ENCODE results near the gene ZBTB20. TPM values are rescaled to one million over a fixed set of nuclear protein-coding genes. Genes with fewer than 3 reads are reported as not detected.

Gene ZBTB20
- total RNA-seq, 1 donor from 2014 or later, result 21.4 TPM

DNA sequence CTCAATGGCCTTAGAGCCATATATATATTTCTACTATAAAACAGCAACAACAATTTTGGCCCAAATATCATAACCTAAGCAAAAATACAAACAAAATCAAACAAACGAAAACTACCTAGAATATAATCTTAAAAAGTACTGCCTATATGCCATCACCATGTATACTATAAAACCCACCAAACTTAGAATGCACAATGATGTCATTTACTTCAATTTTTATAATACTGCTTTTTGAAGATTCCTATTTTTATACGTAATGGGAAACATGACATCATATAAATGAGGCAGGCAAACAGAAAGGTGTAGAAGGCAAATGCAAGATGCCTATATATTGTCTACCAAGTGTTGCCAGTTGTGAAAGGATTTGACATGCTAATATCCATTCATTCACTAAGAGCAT lies 550.9 kb downstream of the ZBTB20 start:
- Histone ChIP-seq H3K9me3 (ENCODE audit: insufficient read depth, low read depth, low read length) (no peaks in the 10 kb centered on the region), H3K4me1 (ENCODE audit: insufficient read depth, low read length) (no peaks in the 10 kb centered on the region), H3K9ac (ENCODE audit: low read length) (no peak overlapping the region), H3K4me3 (ENCODE audit: insufficient read depth, low read depth, low read length) (no peak overlapping the region), H3K36me3 (ENCODE audit: insufficient read depth, low read length) (no peaks in the 10 kb centered on the region), H4K20me1 (ENCODE audit: insufficient read depth, low read length) (peaks cover 7% of the 10 kb centered on the region), H3K4me2 (ENCODE audit: low read length) (no peak overlapping the region), H3K27ac (ENCODE audit: low read depth, low read length) (no peak overlapping the region), H2AFZ (ENCODE audit: low read depth, low read length) (no peak overlapping the region), H3K79me2 (ENCODE audit: insufficient read depth, low read length) (peaks cover 31% of the 10 kb centered on the region), H3K27me3 (ENCODE audit: insufficient read depth, low read length) (no peaks in the 10 kb centered on the region)
- DNase-seq (ENCODE audit: low read depth) (no peak), FAIRE-seq (no peak)
- peaks cover 10% of the 10 kb centered on the region for H3K4me1 Mint-ChIP-seq (ENCODE audit: low read depth, unreplicated experiment)
- TF ChIP-seq, protein P1, sequence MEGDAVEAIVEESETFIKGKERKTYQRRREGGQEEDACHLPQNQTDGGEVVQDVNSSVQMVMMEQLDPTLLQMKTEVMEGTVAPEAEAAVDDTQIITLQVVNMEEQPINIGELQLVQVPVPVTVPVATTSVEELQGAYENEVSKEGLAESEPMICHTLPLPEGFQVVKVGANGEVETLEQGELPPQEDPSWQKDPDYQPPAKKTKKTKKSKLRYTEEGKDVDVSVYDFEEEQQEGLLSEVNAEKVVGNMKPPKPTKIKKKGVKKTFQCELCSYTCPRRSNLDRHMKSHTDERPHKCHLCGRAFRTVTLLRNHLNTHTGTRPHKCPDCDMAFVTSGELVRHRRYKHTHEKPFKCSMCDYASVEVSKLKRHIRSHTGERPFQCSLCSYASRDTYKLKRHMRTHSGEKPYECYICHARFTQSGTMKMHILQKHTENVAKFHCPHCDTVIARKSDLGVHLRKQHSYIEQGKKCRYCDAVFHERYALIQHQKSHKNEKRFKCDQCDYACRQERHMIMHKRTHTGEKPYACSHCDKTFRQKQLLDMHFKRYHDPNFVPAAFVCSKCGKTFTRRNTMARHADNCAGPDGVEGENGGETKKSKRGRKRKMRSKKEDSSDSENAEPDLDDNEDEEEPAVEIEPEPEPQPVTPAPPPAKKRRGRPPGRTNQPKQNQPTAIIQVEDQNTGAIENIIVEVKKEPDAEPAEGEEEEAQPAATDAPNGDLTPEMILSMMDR (IDR thresholded peaks at IDR 0.05; ENCODE audit: insufficient read depth, low read depth, low read length), result no peak
- no peak for TF ChIP-seq EZH2 (IDR thresholded peaks at IDR 0.05; ENCODE audit: insufficient read depth, low read length)
- no peaks in the 10 kb centered on the region for H3K9me3 Mint-ChIP-seq (ENCODE audit: unreplicated experiment)
- H3K27me3 Mint-ChIP-seq (ENCODE audit: low read depth, unreplicated experiment), result no peaks in the 10 kb centered on the region
- H3K36me3 Mint-ChIP-seq (ENCODE audit: low read depth, unreplicated experiment), result peaks cover 4% of the 10 kb centered on the region
- no peak overlapping the region for H3K27ac Mint-ChIP-seq (ENCODE audit: unreplicated experiment)
- H3K4me3 Mint-ChIP-seq (ENCODE audit: unreplicated experiment), result no peak overlapping the region

- Histone ChIP-seq H3K9me3 (ENCODE audit: insufficient read depth, low read depth, low read length) (no peaks in the 10 kb centered on the region), H4K20me1 (ENCODE audit: insufficient read depth, low read length) (peaks cover 11% of the 10 kb centered on the region), H3K27ac (ENCODE audit: low read depth, low read length) (no peak overlapping the region), H3K4me2 (ENCODE audit: low read length) (no peak overlapping the region), H2AFZ (ENCODE audit: low read depth, low read length) (no peak overlapping the region), H3K27me3 (ENCODE audit: insufficient read depth, low read length) (no peaks in the 10 kb centered on the region), H3K4me1 (ENCODE audit: insufficient read depth, low read length) (no peaks in the 10 kb centered on the region), H3K4me3 (ENCODE audit: insufficient read depth, low read depth, low read length) (no peak overlapping the region), H3K79me2 (ENCODE audit: insufficient read depth, low read length) (peaks cover 31% of the 10 kb centered on the region), H3K9ac (ENCODE audit: low read length) (no peak overlapping the region), H3K36me3 (ENCODE audit: insufficient read depth, low read length) (no peaks in the 10 kb centered on the region)
- TF ChIP-seq, protein P1 (IDR thresholded peaks at IDR 0.05; ENCODE audit: insufficient read depth, low read depth, low read length), result no peak
- TF ChIP-seq EZH2 (IDR thresholded peaks at IDR 0.05; ENCODE audit: insufficient read depth, low read length), result no peak
- DNase-seq (ENCODE audit: low read depth) (peak; percentile 33), FAIRE-seq (no peak)
- Mint-ChIP-seq H3K27me3 (ENCODE audit: low read depth, unreplicated experiment) (no peaks in the 10 kb centered on the region), H3K4me3 (ENCODE audit: unreplicated experiment) (no peak overlapping the region), H3K27ac (ENCODE audit: unreplicated experiment) (no peak overlapping the region), H3K36me3 (ENCODE audit: low read depth, unreplicated experiment) (peaks cover 4% of the 10 kb centered on the region), H3K9me3 (ENCODE audit: unreplicated experiment) (no peaks in the 10 kb centered on the region), H3K4me1 (ENCODE audit: low read depth, unreplicated experiment) (peaks cover 10% of the 10 kb centered on the region)
Observed at GRCh38 chr3:114595522-114596028, 551.5 kb downstream of the ZBTB20 start.

DNA sequence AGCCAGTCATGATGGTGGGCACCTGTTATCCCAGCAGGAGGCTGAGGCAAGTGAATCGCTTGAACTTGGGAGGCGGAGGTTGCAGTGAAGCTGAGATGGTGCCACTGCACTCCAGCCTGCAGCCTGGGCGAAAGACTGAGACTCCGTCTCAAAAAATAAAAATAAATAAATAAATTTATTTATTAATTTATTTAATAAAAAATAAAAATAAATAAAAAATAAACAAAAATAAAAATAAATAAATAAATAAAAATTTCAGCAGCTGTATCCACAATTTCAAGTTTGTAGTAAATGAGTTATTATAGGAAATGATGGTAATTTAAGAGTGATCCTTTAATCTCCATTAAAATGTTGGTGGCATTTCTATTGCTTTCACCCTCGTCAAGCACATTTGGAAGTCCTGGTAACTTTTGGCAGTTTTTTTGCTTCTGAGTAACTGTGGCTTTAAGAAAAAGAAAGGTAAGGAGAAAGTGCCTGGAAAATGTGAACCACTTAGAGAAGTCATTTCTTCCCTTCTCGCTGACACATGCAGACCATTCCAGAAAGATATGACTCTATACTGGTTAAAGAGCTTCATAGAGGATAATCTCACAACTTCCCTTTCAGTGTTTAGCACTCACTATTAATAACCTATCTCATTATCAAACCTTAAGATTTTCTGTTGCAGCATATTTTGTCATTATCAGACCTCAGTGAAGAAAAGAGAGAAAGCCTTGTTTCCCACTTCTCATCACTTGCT lies 556.6 kb downstream of the ZBTB20 start:
- H4K20me1 ChIP-seq (ENCODE audit: insufficient read depth, low read length), result peaks cover 9% of the 10 kb centered on the region
- H3K9me3 ChIP-seq (ENCODE audit: insufficient read depth, low read depth, low read length), result no peaks in the 10 kb centered on the region
- no peak overlapping the region for H3K4me3 ChIP-seq (ENCODE audit: insufficient read depth, low read depth, low read length)
- no peak overlapping the region for H3K27ac ChIP-seq (ENCODE audit: low read depth, low read length)
- TF ChIP-seq, protein P1 (IDR thresholded peaks at IDR 0.05; ENCODE audit: insufficient read depth, low read depth, low read length), result no peak
- no peak for TF ChIP-seq EZH2 (IDR thresholded peaks at IDR 0.05; ENCODE audit: insufficient read depth, low read length)
- H3K4me2 ChIP-seq (ENCODE audit: low read length), result no peak overlapping the region
- no peaks in the 10 kb centered on the region for H3K27me3 Mint-ChIP-seq (ENCODE audit: low read depth, unreplicated experiment)
- no peaks in the 10 kb centered on the region for H3K36me3 ChIP-seq (ENCODE audit: insufficient read depth, low read length)
- no peak overlapping the region for H2AFZ ChIP-seq (ENCODE audit: low read depth, low read length)
- DNase-seq (ENCODE audit: low read depth) (no peak), FAIRE-seq (no peak)
- H3K27ac Mint-ChIP-seq (ENCODE audit: unreplicated experiment), result no peak overlapping the region
- H3K79me2 ChIP-seq (ENCODE audit: insufficient read depth, low read length), result peaks cover 26% of the 10 kb centered on the region
- H3K4me1 ChIP-seq (ENCODE audit: insufficient read depth, low read length), result no peaks in the 10 kb centered on the region
- no peaks in the 10 kb centered on the region for H3K27me3 ChIP-seq (ENCODE audit: insufficient read depth, low read length)
- H3K4me1 Mint-ChIP-seq (ENCODE audit: low read depth, unreplicated experiment), result peaks cover under 1% of the 10 kb centered on the region
- H3K36me3 Mint-ChIP-seq (ENCODE audit: low read depth, unreplicated experiment), result peaks cover 3% of the 10 kb centered on the region
- H3K9me3 Mint-ChIP-seq (ENCODE audit: unreplicated experiment), result no peaks in the 10 kb centered on the region
- no peak overlapping the region for H3K4me3 Mint-ChIP-seq (ENCODE audit: unreplicated experiment)
- no peak overlapping the region for H3K9ac ChIP-seq (ENCODE audit: low read length)
